ENCODE data around the gene UTP14A.

UTP14A gene

GRCh38 chrX:129945131-129945530 lies 39.2 kb downstream of the UTP14A start:
- no peak for DNase-seq

DNA sequence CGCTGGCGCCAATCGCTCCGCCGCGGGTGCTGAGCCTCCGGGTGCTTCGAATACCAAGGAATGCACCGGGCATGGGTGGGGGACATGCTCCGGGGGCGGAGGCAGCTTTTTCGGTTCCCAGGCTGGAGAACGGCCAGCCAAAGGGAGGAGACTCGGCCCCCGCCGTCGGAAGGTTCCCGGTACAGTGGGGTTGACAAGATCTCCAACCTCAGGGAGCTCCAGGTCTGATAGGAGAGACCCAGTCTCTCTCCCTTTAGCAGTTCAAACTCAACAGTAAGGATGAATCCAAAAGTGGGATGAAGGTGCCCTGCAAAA lies 47.3 kb downstream of the UTP14A start:
- no peak for DNase-seq

- DNase-seq = no peak
Observed at GRCh38 chrX:129953881-129954280, 47.9 kb downstream of the UTP14A start.

DNA sequence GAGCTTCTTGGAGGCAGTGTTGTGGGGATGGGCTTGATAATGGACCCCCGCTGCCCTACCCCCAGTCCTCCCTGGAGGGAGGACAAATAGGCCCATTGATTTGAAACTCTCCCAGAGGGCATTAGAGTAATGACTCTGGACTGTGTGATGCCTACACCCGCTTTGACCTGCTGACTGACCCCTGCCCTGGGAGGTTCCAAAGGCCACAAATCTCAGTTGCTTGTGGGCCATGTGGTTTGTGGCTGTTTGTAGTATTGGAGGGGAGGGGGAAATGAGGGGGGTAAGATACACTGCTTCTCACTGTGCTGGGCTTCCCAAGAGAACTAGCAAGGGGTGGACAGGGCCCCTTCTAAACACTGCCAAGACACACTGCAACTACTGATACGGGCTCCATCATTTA lies 48.8 kb downstream of the UTP14A start:
- no peak for DNase-seq

- DNase-seq = no peak
Observed at GRCh38 chrX:129955682-129956081, 49.7 kb downstream of the UTP14A start.

DNA sequence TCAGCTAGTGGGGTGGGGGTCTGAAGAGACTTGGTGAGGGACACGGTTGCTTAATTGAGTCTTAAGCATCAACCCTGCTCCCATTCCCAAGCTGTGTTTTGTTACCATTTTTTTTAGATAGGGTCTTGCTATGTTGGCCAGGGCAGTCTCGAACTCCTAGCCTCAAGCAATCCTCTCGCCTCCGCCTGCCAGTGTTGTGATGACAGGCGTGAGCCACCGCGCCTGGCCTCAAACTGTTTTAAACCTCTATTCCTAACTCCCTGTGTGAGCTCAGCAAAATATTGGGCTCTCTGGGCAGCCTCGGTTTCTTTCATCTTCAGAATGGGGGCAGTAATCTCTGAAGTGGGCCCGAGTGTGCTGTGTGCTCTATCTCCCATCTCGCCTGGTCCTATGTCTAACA lies 50.2 kb downstream of the UTP14A start:
- DNase-seq = no peak

GRCh38 chrX:129956765-129957164 lies 50.8 kb downstream of the UTP14A start:
- DNase-seq = no peak

- peak; percentile 48 for DNase-seq
Observed at GRCh38 chrX:129957241-129958082, 51.5 kb downstream of the UTP14A start.

GRCh38 chrX:129958083-129958465 lies 52.1 kb downstream of the UTP14A start:
- DNase-seq = no peak

GRCh38 chrX:129958814-129959492 lies 53.0 kb downstream of the UTP14A start:
- no peak for DNase-seq

GRCh38 chrX:129959493-129959832 lies 53.5 kb downstream of the UTP14A start:
- no peak for DNase-seq

DNA sequence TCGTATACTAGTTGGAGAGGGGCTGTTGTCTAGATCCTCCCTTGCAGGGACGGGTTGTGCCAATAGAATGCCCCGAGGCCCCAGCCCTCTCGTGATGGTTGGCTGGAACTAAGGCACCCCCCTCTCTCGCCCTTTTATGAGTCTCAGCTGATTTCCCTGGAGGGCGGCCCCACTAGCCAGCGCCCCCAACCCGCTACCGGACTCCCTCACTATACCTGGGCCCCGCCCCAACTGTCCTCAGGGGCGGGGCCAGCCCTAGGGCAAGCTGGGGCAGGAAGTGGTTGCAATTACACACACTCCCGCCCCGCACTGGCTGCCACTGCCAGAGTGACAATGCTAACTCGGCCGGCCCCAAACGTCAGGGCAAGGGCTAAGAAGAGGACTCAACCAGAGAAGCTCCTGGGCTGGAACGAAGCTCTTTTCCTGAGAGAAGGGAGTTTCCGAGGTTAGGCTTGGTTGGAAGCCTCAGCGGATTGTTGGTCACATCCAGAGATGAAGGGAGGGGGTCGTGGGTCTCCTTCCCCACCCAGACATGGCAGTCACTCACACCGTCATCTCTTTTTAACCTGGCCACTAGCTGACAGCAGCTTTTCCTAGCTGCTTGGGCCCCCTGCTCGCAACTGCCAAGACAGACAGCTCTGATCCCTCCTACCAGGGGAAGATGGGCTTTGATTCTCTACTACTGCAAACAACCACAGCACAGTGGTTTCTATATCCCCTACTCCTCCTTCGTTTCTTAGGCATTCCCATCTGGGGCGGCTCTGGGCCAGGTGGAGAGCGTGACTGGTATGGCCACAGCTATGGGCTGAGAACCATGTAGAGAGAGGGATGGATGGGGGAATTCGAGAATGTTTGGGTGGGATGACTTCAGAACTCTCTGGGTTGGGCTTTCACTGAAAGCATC lies 55.5 kb downstream of the UTP14A start:
- DNase-seq = peak; percentile 75

- DNase-seq = no peak
Observed at GRCh38 chrX:129963729-129964128, 57.8 kb downstream of the UTP14A start.

DNA sequence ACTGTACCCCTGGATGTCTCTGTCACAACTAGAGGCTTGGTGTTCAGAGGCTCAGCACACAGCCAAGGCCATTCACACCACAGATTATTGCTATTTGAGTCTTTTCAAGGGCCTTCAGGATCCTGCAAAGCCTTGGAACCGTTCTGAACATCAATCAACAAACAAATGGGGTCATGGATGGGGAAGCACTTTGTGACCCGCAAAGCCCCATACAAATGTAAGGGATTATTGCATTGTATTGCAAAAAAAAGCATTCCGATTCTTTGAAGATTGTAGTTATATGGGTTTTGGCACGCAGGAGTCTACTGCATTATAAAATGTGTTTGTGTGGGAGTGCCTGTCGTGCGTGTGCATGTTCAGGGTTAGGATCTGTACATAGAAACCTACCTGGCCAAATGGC lies 59.2 kb downstream of the UTP14A start:
- DNase-seq = no peak

- DNase-seq = no peak
Observed at GRCh38 chrX:129968968-129969367, 63.0 kb downstream of the UTP14A start.

DNA sequence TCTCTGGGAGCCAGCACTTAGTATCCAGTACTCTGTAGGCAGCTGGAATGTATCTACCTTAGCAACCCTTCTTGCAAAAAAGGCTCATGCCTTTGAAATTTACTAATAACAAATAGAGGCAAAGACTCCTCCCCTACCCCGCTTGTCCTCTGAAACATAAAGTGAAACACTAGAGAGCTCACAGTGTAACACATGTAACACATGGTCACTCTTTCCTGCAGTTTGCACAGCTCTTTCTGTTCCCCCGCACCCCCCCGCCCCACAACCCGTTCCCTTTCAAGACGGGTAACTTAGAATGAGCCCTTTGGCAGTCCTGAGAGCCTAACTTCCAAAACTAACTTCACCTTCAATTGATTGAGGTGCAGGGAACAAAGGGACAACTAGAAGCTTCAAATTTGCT lies 70.5 kb downstream of the UTP14A start:
- no peak for DNase-seq

All from CD4-positive, alpha-beta T cell treated with Interleukin-6 for 4 hours (primary cell).